DMS153 treated with DMSO at 0.1 percent for 48 hours (cell line): ENCODE measurements around the gene PIGR.

ENCODE experiments used
- DNase-seq: peaks from one replicate; lab custom pipeline; 2025; ENCODE audit not compliant: unreplicated experiment; lab: John Stamatoyannopoulos, UW

Gene PIGR

DNA sequence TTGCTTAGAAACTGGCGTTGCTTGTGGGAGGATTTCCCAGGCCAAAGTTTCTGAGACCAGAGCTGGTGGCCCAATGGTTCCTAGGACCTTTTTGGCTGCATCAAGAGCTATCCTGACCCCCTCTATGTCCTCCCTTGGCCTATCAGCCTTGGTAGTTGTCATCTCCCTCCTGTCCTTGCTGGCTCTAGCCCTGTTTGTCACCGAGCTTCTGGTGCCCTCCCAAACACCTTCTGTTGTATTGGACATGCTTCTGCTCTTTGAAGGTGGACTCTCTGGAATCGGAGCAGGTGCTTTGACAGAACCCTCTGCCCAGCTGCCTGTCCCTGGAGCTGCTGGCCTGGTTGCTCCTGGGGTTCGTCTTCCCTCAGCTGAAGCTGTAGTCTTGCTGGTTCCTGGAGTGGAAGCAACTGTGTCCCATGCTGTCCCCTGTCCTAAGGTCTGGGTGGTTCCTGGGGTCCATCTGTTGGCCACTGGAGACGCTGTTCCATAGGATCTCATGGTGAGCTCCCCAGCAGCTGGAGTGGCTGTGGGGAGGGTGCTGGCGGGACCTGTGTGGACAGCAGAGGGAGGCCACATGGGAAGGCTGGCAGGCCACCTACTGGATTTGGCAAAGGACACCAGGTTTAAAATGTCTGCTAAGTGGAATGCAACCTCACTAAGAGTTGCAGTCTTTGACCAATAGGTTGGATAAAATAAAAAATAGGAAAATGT is 14.6 kb upstream of the PIGR start:
- no peak for DNase-seq

DNA sequence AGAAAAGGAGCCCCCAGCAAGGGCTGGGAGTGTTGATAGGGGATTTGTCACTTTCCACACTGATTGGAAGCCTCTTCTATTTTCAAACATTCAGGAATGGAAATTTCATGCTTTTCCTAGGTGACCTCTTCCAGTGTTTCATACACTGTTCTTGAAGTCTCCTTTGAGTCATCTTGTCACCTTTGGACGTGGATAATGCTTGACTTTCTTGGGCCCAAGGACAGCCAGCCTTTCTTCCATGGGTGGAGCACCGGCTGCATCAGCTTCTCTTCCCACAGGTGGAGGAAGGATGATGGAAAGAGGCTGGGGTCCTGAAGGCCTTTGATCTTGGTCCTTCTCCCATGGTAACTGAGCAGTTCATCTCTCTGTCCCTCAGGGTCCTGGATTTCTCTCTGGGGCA is 11.9 kb upstream of the PIGR start:
- DNase-seq = no peak

DNA sequence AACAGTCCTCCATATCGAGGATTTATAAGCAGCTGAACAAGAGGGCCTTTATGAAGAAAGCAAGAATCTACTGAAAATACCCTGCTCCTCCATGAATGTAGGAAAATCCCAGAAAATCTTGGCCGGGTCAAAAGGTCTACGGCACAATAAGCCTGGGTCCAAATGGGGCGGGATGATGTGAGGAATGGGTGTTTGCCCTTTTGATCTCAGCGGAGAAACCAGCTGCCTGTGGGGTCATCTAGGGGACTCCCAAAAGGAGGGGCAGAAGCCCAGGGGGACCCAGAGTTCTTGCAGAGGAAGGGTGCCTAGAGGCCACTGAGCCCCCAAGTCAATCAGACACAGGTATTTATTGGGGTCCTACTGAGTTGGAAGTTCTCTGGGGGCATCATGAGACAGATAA is 11.4 kb upstream of the PIGR start:
- no peak for DNase-seq

DNA sequence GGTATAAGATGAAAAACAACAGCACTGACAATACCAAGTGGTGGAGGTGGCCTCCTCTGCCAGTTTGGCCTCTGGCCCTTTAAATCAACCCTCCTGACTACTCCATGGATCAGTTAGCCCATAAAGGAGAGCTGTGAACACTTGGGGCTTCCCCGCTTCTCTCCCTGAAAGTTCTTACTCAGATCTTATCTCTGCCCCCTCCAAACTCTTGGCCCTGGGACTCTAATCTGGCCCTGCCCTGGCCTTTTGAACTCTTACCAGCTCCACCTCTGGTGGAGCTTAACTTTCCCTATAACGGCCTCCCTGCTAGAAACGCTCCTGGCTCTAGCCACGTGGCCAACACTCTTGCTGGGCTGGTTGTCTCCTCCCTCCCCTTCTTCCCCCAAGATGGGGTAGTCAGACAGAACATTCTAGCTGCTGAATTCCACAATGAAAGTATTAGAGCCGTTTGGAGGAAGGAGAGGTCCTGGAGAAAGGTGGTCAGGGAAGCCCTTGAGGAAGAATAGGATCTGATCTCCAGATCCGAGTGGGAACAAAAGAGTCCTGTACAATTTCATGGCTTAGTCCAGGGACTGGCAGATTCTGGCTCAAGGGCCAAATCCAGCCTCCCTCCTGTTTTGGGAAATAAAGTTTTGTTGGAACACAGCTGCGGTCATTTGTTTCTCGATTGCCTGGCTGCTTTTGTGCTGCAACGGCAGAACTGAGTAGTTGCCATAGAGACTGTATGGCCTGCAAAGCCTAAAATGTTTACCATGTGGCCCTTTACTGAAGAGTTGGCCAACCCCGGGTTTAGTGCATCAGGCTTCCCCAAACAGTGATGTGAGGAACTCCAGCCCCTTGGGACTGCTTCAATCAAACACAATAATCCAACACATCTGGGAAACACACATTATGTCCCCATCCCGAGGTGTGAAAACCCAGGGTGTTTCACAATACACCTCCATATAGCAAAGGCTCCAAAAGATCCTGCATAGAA is 9.5 kb upstream of the PIGR start:
- DNase-seq = peak; percentile 29

DNA sequence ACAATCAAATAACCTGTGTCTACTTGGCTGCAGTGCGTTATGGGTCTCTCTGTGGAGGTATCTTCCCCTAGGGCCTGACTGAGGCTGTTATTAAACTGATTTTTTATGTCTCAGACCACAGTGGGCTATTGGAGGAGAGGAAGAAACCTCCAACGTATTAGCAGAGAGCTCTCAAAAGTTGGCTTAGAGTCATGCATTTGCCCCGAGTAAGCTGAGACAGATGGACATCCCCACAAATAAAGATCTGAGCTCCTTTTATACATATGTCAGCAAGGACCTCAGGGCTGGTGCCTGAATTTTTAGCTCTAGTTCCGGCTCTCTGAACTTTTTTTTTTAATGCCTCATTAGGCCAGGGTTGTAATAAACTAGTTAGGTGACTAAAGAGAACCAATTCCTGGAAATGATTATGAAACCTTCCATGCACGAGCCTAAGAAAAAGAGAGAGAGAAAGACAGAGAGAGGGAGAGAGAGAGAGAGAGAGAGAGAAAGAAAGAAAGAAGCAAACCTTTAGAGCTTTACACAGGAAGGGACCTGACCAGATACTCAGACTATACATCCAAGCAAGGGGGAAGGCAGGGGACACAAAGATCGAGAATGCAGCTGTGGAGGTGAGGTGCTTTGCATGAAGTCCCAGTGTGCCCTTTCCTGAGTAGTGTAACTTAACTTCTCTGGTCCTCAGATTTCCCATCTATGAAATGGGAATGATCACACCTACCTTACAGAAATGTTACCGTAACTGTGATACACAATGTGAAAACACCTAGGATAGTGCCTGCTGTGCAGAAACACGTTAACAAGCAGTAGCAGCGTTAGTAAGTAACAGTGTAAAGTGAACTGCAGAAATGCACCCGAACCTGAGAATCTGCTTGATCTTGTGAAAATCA is 8.4 kb upstream of the PIGR start:
- DNase-seq = no peak

DNA sequence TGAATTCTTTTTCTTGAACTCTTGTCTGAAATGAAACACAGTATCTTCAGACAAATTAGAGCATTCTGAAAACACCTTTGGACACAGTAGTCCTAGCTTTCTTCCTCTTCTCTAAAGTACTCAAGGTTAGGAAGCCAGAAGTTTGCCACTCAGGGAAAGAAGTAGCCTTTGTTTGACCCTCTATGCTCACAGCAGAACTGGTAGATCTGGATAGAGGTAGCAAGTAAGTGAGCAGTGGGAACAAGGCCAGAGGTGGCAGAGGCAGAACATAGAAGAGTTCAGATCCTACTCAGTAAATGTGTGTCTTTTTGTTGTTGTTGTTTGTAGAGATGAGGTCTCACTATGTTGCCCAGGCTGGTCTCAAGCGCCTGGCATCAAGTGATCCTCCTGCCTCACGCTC is 7.4 kb upstream of the PIGR start:
- no peak for DNase-seq

DNA sequence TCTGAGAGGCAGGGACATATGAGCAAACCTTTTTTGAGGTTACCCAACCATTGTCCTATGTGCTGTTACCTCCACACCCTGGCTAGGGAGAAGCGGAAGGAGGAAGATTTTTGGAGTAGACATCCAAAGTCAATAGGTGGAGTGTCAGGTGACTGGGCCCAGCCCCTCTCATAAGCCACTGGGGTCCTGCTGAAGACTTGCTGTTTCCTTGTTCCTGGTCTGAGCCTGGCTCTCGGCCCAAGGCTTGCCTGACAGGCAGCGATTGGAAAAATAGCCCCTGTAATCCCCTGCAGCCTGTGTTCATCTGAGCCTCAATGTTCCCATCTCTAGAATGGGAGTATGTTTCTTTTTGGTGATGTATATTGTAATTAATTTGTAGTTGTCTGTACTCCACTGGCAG is 6.9 kb upstream of the PIGR start:
- no peak for DNase-seq

DNA sequence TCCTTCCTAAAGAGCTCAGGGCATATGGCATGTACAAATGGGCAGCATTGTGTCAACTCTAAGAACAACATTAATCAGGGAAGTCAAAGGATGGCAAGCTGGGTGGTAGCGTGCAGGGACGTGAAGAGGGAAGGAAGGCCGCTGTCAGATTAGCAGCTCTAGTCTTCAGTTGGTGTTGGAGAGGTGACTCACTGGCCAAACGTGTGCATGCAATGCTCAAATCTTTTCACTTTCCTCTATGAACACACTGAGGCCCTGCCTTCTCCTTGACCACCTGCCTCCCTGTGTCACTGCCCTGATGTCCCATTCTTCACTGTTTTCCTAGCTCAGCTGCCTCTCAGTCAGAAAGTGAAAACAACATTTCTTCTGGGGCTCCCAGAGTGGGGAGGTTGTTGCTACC is 5.9 kb upstream of the PIGR start:
- DNase-seq = no peak

DNA sequence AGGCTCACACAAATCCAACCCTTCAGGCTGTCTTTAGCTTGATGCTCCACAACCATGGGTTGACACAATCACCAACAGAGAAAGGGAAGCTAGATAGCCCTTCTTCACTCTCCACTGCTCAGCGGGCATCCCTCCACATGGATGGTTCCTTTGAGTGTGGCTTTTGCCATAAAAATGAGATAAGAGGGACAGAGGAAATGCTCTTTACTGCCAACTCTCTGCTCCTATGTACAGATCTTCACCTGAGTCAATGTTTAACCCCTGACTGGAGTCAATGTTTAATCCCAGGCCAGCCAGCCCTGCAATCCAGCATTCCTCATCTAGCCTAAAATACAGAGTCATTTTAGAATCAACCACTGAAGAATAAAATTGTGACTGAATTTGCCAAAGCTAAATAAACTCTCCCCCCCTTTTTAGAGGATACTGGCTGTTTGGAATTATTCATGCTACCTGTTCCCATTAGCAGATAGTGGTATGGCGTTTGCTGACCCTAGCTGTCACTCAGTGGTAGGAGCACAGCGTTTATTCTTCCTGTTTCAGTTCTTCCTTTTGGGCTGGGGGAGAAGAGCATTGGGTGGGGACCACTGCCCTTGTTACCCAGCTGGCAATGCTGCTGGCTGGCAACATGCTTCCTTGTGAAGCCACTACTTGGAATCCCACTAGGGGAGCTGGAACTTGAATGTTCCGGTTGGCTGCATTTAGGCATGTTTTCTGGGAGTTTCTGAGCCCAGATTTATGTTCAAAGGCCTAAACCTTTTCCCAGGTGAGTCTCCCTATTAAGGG is 5.2 kb upstream of the PIGR start:
- no peak for DNase-seq

DNA sequence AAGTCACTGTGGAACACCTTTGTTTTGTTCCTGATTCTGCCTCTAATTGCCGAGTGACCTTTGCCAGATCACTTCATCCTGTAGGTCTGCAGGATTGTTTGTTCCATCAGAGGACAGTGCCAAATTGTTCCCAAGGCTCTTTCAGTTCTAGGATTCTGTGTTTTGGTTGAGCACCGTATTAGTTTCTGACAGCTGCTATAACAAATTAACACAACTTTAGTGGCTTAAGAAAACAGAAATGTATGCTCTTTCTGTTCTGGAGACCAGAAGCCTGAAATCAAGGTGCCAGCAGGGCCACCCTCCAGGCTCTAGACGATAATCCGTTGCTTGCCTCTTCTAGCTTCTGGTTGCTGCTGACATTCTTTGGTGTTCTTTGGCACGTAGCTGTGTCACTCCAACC is 3.4 kb upstream of the PIGR start:
- DNase-seq = no peak

DNA sequence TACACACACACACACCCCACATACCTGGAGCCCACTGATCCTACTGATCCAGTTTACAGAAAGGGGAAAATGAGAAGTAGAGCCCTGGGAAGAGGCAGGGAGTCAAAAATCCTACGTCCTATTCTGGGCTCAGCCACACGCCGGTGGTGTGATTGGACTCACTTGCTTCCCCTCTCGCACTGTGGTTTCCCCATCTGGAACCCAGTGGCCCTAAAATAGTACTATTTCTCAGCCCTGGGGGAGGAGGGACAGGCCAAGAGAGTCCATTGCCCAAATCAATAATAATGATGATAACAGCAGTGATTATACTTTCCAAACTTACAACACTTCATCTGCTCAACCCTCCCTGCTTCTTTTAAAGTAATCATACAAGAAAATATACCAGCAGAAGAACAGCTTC is 2.9 kb upstream of the PIGR start:
- DNase-seq = no peak

DNA sequence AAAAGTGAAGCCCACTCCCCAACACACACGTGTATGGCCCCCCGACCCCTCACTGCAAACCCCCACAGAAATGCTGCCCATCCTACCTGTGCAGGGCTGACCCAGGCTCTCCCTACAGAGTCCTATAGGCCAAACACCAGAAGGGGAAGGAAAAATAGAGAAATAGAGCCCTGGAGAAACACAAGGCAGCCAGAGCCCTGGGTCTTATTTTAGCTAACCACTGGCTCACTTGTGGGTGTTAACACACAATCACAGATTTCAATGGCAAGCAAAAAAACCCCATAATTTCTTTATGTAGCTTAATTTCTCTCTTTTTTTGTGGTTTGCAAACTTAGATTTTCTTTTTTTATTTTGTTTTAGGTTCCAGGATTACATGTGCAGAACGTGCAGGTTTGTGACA is 989 bp upstream of the PIGR start:
- DNase-seq = no peak

DNA sequence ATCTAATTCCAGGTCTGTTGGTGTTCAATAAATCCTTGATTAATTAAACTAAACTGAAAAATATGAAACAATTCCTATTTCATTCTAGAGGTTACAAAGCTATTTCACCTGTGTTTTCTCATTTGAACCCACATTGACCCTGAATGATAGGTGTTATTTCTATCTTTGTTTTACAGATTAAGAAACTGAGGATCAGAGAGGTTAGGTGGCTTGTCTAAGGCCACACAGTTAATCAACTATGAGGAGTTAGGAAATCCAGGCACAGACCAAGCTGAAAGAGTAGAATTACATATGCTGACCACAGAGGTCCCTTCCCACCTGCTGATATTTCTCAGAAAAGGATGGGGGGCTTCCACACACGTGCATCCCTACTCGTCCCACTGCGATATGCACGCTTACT is 487 bp downstream of the PIGR start:
- DNase-seq = no peak

DNA sequence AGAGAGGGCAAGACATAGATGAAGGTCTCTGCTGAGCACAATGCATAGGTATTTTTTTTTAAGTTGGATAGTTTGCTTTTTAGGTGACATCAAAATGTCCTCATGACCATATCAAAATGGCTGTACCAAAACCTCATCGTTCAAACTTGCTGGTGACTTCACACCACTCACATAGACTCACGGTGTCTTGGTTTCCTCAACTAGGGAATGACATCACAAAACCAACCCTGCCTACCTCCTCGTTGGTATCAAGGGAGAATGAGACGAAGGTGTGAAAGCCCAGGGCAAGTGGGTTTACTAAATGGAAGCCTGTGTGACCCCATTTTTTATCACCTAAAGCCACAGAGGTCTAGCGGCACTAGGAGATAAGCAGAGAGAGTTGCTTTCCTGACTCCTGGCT is 1.6 kb downstream of the PIGR start:
- DNase-seq = no peak

DNA sequence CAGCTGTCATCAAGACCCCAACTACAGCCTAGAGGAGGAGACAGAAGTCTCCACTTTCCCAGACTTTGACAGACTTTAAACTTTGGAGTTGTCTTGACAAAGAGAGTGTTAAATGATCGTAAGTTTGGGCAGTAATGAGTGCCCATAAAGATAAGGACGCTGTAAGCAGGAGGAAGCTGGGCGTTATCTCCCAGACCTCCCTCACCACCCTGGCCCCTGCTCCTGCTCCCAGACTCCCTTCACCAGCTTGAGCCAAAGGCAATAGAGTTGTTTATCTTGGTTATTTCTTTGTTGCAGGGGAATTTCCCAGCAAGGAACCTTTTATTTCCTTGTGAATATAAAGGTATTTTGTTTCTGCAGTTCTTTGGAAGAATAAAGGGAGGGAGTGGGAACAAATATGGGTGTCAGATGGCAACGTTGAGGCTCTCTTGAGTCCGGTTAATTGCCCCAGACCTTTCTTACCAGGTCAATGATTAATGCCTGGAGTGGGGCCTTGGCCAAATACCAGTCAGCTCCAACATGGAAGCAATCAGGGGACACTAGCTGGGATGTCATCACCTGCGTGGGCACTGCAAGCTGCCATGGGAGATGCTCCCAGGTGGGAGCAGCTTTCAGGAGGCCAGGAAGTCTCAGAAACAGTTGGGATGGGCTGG is 4.4 kb downstream of the PIGR start:
- no peak for DNase-seq

DNA sequence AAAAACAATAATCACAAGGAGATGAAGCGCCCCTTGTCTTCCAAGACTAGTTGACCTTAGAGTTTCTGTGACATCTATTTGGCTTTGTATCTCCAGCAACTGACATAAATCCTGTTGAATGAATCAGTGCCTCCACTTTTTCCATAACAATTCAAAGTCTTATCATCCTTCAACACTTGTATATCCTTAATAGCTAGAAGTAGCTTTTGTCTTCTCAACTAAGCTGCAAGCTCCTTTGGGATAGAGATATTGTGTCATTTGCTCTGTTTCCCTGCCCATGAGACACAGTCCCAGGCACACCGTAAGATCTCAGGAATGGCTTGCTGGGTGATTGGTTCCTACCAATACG is 5.7 kb downstream of the PIGR start:
- no peak for DNase-seq

DNA sequence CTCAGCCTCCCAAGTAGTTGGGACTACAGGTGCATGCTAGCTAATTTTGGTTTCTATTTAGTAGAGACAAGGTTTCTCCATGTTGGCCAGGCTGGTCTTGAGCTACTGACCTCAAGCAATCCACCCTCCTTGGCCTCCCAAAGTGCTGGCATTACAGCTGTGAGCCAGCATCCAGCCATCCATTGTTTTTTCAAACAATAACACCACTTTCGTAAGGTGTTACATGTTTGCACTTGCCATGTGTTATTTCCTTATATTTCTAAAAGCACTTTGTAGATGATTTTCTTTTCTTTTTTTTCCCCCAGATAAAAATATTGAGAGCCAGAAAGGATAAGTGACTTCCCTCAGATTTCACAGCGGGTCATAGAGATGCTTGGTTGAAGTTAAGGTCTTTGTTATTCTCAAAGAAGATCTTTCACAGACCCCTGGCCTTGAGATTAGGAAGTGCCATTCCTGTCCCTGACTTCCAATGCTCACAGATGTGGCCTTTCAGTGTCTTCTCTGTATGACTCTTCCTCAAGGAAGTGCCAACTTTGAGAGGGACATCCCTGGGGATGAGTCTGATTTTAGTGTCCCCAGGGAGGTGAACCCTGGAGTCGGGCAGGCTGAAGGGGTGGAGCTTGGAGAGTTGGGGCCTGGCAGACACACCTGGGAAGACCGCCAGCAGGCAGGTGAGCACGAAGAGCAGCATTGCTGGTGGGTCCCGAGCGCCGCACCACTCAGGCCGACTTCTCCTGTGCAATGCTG is 6.3 kb downstream of the PIGR start:
- DNase-seq = no peak

DNA sequence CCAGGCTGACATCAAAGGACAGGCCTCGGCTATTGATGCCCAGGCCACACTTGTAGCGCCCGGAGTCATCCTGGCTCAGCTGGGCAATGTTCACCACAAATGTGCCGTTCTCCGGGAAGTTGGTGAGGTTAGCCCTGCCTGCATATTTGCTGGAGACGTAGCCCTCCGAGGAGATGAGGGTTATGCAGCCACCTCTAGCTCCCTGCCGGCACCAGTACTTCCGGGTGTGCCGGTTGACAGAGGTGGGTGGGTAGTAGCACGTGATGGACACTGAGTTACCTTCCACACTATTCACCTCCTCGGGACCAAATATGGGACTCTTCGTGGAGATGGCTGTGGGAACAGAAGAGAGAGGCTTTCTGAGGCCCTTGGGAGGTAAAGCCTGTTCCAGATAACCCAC is 7.1 kb downstream of the PIGR start:
- DNase-seq = no peak

DNA sequence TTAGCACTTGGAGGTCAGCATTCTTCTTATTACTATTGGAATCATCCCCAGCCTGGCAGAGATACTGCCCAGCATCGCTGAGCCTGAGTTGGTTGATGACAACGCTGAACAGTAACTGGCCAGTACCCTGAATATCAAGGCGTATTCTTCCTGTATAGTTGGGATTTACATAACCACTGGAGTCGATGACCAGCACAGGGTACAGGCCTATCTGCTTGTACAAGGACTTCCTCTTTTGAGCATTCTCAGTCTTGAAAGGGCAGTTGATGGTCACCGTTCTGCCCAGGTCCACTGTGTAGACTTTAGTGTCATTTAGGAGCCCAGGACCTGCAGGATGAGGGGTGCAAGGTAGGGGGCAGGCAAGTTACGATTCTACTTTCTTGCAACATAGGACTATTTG is 8.8 kb downstream of the PIGR start:
- no peak for DNase-seq
